ENCODE results near the gene SCRN3. TPM values are rescaled to one million over a fixed set of nuclear protein-coding genes. Genes with fewer than 3 reads are reported as not detected.

SCRN3 gene
- total RNA-seq, 1 experiment from 2014 or later = 7.7 TPM

GRCh38 chr2:174365571-174365970 is 30.0 kb upstream of the SCRN3 start (continued):
- TF ChIP-seq CTCF (IDR thresholded peaks at IDR 0.05 in 2 of 3, conservative IDR thresholded peaks at IDR 0.05 in 1 of 3; ENCODE audit: borderline replicate concordance in 1 of 3, insufficient read depth in 1 of 3, low read depth in 2 of 3, low read length in 2 of 3) (no peak), FOSL1 (IDR thresholded peaks at IDR 0.05; ENCODE audit: low read depth) (no peak), CEBPB (IDR thresholded peaks at IDR 0.05; ENCODE audit: low read depth) (no peak)

- BruUV-seq (replicated peaks) = no TSS peak
- no peaks in the 10 kb centered on the region for H4K20me1 ChIP-seq (ENCODE audit: insufficient read depth)
- no peak overlapping the region for H3K4me3 ChIP-seq (replicated peaks in 1 of 2; ENCODE audit: low read depth in 1 of 2, low read length in 2 of 2)
- no peaks in the 10 kb centered on the region for H3K36me3 ChIP-seq (ENCODE audit: control insufficient read depth in 1 of 2, insufficient read depth in 2 of 2, low read length in 2 of 2)
- H3K9ac ChIP-seq (ENCODE audit: low read length) = no peak overlapping the region
- no peak overlapping the region for H3K27ac ChIP-seq (ENCODE audit: low read depth, low read length)
- ChIA-PET POLR2A (no interaction called here), CTCF (interaction anchor here (0.8 kb wide), 1 partner anchor 19 kb away, joined by 3 read pairs; no protein-coding TSS in a partner anchor), RAD21 (ENCODE audit: low non-redundant PET in 1 of 2, low total read pairs in 2 of 2, uncharacterized antibody in 2 of 2, unreplicated experiment in 2 of 2) (no interaction called here)
- H3K79me2 ChIP-seq (ENCODE audit: insufficient read depth, low read length) = no peaks in the 10 kb centered on the region
- ATAC-seq (no peak), DNase-seq (ENCODE audit: low read depth, low spot score) (no peak)
- H3K27me3 ChIP-seq (ENCODE audit: insufficient read depth, low read length) = no peaks in the 10 kb centered on the region
- H3K9me3 ChIP-seq (ENCODE audit: control insufficient read depth in 1 of 2, insufficient read depth in 1 of 2, low read depth in 1 of 2, low read length in 2 of 2) = no peaks in the 10 kb centered on the region
- H3K9me2 ChIP-seq (ENCODE audit: insufficient read depth) = no peaks in the 10 kb centered on the region
- intact Hi-C loops (cut with micrococcal nuclease) = no loop called here
- H3K4me2 ChIP-seq (ENCODE audit: low read length) = no peak overlapping the region
- TF ChIP-seq POLR2A (IDR thresholded peaks at IDR 0.05; ENCODE audit: borderline replicate concordance, extremely low read depth, insufficient read depth, insufficient read length) (no peak), ELF1 (IDR thresholded peaks at IDR 0.05; ENCODE audit: borderline replicate concordance, low read depth) (no peak)
- no peaks in the 10 kb centered on the region for H3K4me1 ChIP-seq (ENCODE audit: control insufficient read depth in 1 of 2, insufficient read depth in 2 of 2, low read length in 2 of 2)
- H2AFZ ChIP-seq (ENCODE audit: low read depth, low read length, poor library complexity, severe bottlenecking) = no peak overlapping the region
Measured at GRCh38 chr2:174368691-174369090, 26.8 kb upstream of the SCRN3 start.

GRCh38 chr2:174376967-174377366 is 18.6 kb upstream of the SCRN3 start:
- no peak overlapping the region for H3K4me2 ChIP-seq (ENCODE audit: low read length)
- intact Hi-C loops (cut with micrococcal nuclease) = no loop called here
- H3K36me3 ChIP-seq (ENCODE audit: control insufficient read depth in 1 of 2, insufficient read depth in 2 of 2, low read length in 2 of 2) = peaks cover 0 to 18% of the 10 kb centered on the region in 2 experiments; a peak in 2 of 4 replicates
- no peak for DNase-seq (ENCODE audit: low read depth, low spot score)
- POLR2A ChIA-PET = no interaction called here
- H3K4me3 ChIP-seq (replicated peaks in 1 of 2; ENCODE audit: low read depth in 1 of 2, low read length in 2 of 2) = no peak overlapping the region
- no TSS peak for BruUV-seq (replicated peaks)
- no peak overlapping the region for H3K27ac ChIP-seq (ENCODE audit: low read depth, low read length)
- TF ChIP-seq ELF1 (IDR thresholded peaks at IDR 0.05; ENCODE audit: borderline replicate concordance, low read depth) = no peak
- no peak for TF ChIP-seq ATF3 (IDR thresholded peaks at IDR 0.05)
- no peak for TF ChIP-seq SRF (IDR thresholded peaks at IDR 0.05; ENCODE audit: low read depth)
- no peak for TF ChIP-seq SIN3A (IDR thresholded peaks at IDR 0.05; ENCODE audit: low read depth)
- no peak for TF ChIP-seq CEBPB (IDR thresholded peaks at IDR 0.05; ENCODE audit: low read depth)
- TF ChIP-seq EZH2phosphoT487 (IDR thresholded peaks at IDR 0.05; ENCODE audit: borderline replicate concordance) = no peak
- no peak for TF ChIP-seq EZH2 (IDR thresholded peaks at IDR 0.05)
- TF ChIP-seq ZBTB33 (IDR thresholded peaks at IDR 0.05; ENCODE audit: extremely low read depth, insufficient replicate concordance, low read length) = no peak
- TF ChIP-seq POLR2A (IDR thresholded peaks at IDR 0.05; ENCODE audit: borderline replicate concordance, extremely low read depth, insufficient read depth, insufficient read length) = no peak
- CTCF ChIA-PET = interaction anchor here (0.7 kb wide), 1 partner anchor 1146 kb away, joined by 3 read pairs; no protein-coding TSS in a partner anchor
- no peaks in the 10 kb centered on the region for H3K27me3 ChIP-seq (ENCODE audit: insufficient read depth, low read length)
- no peaks in the 10 kb centered on the region for H3K4me1 ChIP-seq (ENCODE audit: control insufficient read depth in 1 of 2, insufficient read depth in 2 of 2, low read length in 2 of 2)
- no peaks in the 10 kb centered on the region for H3K9me3 ChIP-seq (ENCODE audit: control insufficient read depth in 1 of 2, insufficient read depth in 1 of 2, low read depth in 1 of 2, low read length in 2 of 2)
- H2AFZ ChIP-seq (ENCODE audit: low read depth, low read length, poor library complexity, severe bottlenecking) = no peak overlapping the region
- no peaks in the 10 kb centered on the region for H4K20me1 ChIP-seq (ENCODE audit: insufficient read depth)
- no peak overlapping the region for H3K9ac ChIP-seq (ENCODE audit: low read length)
- RAD21 ChIA-PET (ENCODE audit: low non-redundant PET in 1 of 2, low total read pairs in 2 of 2, uncharacterized antibody in 2 of 2, unreplicated experiment in 2 of 2) = no interaction called here
- no peaks in the 10 kb centered on the region for H3K79me2 ChIP-seq (ENCODE audit: insufficient read depth, low read length)
- no peaks in the 10 kb centered on the region for H3K9me2 ChIP-seq (ENCODE audit: insufficient read depth)
- no peak for ATAC-seq

Data from HCT116 (cell line).